ENCODE measurements around the gene BAIAP2L2.
"Not testable (repeated sequence)": the region's sequence is repeated elsewhere in the genome, so short reads cannot be mapped to it uniquely, and the experiment has no call there.

Gene BAIAP2L2, protein sequence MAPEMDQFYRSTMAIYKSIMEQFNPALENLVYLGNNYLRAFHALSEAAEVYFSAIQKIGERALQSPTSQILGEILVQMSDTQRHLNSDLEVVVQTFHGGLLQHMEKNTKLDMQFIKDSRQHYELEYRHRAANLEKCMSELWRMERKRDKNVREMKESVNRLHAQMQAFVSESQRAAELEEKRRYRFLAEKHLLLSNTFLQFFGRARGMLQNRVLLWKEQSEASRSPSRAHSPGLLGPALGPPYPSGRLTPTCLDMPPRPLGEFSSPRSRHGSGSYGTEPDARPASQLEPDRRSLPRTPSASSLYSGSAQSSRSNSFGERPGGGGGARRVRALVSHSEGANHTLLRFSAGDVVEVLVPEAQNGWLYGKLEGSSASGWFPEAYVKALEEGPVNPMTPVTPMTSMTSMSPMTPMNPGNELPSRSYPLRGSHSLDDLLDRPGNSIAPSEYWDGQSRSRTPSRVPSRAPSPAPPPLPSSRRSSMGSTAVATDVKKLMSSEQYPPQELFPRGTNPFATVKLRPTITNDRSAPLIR

DNA sequence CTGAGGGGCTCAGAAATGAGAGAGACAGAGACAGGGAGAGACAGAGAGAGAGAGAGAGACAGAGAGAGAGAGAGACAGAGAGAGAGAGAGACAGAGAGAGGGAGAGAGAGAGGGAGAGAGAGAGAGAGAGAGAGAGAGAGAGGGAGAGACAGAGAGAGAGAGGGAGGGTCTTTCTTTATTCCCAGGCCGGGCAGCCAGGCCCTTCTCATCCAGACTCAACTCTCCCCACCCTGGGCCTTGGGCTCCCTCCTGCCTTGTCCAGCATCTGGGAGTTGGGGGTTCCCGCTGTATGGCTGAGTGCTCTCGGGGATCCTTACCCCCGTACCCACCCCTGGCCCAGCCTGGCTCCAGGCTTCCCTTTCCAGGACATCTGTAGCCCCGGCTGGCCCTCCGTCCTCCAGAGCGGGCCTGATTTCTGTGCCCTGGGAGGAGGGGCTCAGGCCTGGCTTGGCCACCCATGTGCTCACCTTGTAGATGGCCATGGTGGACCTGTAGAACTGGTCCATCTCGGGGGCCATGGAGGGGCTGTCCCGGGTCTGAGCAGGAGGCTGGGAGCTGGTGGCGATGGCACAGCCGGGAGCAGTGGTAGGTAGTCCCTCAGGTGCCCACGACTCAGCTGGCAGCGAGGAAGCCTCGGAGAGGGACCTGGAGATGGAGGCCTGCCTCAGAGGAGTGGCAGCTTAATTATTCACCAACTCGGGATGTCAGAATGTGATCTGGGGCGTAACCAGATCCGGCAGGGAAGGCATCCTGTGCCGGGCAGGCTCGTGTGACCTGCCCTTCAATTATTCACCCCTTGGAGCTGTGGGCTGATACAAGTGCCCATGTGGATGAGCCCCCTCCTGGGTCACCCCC lies at the start of gene BAIAP2L2:
Gene BAIAP2L2, minus strand, starts transcription at position 677 of the 855 bp plus-strand sequence. Its CDS starts 159 bp downstream, at position 518.
- DNase-seq, result no peak

DNA sequence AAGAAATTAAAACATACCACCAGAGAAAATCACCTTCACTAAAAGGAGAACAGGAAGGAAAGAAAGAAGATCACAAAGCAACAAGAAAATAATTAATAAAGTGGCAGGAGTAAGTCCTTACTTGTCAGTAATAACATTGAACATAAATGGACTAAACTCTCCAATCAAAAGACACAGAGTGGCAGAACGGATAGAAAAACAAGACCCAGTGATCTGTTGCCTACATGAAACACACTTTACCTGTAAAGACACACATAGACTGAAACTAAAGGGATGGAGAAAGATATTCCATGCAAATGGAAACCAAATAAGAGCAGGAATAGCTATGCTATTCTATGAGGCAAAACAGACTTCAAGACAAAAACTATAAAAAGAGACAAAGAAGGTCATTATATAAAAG lies 45.2 kb upstream of the BAIAP2L2 start:
- no peak for DNase-seq

DNA sequence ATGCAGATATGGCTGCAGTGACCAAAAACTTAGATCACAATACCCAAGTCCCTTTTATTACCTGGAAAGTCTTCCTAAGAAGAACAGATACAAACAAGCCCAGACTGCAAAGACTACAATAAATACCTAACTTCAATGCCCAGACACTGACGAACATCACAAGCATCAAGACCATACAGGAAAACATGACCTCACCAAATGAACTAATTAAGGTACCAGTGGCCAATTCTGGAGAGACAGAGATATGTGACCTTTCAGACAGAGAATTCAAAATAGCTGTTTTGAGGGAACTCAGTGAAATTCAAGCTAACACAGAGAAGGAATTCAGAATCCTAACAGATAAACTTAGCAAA lies 44.1 kb upstream of the BAIAP2L2 start:
- DNase-seq, result not testable (repeated sequence)

DNA sequence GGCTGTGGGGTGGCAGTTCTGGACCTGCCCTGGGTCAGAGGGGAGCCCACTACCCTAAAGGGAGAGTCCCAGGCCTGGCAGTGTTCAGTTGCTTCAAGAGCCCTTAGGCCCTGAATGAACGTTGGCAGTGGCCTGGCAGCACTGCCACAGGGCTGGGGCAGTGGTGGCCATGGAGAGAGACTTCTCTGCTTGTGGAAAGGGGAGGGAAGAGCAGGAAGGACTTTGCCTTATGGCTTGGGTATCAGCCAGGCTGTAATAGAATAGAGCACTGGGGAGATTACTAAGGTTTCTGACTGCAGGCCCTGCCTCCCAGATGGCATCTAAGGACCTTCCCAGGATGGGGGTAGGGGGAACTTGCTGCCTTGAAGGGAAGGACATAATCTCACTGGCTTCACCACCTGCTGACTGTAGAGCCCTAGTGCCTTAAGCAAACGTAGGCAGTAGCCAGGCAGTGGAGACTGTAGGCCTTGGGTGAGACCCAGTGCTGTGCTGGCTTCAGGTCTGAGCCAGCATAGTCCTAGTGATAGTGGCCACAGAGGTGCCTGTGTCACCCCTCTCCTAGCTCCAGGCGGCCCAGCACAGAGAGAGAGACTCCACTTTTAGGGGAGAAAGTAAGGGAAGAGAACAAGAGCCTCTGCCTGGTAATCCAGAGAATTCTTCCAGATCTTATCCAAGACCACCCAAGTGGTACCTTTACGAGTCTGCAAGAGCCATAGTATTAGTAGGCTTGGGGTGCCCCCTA lies 43.5 kb upstream of the BAIAP2L2 start:
- DNase-seq, result no peak

DNA sequence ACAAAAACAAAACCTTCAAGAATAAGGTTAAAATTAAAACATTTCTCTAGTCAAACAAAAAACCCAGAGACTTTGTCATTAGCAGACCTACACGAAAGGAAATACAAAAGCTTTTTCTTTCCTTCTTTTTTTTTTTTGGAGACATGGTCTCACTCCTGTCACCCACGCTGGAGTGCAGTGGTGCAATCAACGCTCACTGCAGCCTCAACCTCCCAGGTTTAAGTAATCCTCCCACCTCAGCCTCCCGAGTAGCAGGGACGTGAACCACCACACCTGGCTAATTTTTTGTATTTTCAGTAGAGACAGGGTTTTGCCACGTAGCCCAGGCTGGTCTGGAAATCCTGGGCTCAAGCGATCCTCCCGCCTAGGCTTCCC lies 40.6 kb upstream of the BAIAP2L2 start:
- DNase-seq, result no peak

DNA sequence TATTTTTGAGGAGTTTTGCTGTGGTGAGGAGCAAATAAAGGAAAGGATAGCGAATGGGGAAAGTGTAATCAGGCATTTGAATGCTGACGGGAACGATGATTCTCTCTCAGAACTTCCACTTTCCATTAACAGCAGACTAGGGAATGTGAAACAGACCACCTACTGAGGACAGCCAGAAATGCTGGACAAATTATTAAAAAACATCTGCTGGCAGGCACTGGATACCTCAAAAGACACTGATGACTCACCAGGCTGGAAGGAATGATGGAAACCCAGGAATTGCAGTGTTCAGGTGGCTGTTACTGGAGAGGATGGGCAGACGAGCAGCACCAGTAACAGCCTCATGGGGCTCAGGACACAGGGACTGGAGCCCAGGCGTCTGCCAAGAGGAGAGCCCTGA lies 37.8 kb upstream of the BAIAP2L2 start:
- no peak for DNase-seq

DNA sequence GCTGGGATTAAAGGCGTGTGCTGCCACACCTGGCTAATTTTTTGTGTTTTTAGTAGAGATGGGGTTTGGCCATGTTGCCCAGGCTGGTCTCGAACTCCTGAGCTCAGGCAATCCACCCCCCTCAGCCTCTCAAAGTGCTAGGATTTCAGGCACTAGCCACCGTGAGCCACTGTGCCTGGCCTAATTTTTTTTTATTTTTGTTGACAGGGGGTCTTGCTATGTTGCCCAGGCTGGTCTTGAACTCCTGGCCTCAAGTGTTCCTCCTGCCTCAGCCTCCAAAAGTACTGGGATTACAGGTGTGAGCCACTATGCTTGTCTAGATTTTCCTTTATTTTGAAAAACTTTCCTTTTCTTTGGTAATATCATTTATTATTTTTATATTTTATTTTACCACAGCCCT lies 35.7 kb upstream of the BAIAP2L2 start:
- not testable (repeated sequence) for DNase-seq

DNA sequence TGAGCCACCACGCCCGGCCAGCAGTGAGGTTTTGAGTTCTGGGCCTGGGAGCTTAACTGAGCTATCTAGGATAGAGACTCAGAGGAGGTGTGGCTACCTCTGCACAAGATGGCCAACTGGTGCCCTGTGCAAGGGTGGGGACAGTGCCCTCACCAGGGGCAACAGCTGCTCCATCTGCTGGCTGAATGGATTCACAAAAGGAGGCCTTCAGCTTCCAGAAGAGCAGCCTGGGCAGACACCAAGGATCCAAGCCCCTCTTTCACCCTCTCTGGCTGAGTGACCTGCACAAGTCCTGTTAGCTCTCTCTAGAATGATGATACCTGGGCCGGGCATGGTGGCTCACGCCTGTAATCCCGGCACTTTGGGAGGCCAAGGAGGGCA lies 33.5 kb upstream of the BAIAP2L2 start:
- no peak for DNase-seq

DNA sequence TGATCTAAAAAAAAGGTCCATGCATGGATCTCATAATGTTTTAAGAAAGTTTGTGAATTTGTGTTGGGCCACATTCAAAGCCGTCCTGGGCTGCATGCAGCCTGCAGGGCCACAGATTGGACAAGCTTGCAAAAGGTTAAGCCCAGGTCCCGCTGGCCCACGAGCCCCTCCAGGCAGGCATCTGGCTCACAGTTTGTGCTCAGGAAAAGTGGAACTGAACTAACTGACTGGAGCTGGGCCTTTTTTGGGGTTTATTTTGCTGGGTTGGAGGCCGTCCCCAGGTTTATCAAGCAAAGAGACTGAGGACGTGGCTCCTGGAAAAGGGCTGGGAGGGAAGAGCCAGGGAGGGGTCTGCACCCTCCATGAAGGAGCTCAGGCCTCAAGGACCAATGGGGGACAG lies 32.1 kb upstream of the BAIAP2L2 start:
- DNase-seq, result no peak

DNA sequence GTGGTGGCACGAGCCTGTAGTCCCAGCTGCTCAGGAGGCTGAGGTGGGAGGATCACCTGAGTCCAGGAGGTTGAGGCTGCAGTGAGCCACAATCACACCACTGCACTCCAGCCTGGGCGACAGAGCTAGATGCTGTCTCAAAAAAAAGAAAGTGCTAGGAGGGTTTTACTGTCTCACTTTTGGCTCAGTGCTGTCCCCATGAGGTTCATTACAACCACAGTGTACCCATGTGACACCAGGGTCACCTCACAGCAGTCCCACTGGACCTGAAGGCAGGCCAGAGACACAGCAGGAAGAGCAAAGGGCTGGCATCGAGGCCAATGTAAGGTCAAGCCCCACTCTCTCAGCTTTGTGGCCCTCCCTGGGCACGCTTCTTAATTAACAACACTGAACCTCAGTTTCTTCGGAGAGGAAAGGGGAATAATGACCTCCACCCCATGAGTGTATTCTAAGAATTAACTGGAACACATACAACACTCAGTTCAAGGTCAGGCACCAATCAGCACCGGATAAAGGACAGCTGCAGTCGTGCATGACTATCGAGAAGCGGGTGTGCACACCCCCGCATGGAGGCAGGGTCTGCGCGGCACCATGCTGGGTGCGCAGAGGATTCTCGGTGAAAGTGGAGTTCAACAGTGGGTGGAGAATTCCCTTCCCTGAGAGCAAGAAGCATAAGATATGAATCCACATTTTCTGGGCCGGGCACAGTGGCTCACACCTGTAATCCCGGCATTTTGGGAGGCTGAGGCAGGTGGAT lies 30.9 kb upstream of the BAIAP2L2 start:
- no peak for DNase-seq

DNA sequence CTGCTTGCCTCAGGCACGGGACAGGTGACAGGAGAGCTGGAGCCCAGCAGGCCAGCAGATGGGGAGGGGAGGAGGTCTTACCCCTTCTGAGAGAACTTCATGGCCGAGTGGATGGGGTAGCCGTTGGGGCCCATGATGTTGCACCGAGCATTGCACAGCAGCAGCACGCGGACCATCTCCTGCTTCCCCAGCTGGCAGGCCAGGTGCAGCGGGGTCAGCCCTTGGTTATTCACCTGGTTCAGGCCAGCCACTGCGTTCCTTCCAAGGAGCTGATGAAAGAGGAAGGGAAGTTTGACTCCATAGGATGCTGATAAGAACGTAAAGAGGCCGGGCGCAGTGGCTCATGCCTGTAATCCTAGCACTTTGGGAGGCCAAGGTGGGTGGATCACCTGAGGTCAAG lies 29.4 kb upstream of the BAIAP2L2 start:
- DNase-seq, result no peak

DNA sequence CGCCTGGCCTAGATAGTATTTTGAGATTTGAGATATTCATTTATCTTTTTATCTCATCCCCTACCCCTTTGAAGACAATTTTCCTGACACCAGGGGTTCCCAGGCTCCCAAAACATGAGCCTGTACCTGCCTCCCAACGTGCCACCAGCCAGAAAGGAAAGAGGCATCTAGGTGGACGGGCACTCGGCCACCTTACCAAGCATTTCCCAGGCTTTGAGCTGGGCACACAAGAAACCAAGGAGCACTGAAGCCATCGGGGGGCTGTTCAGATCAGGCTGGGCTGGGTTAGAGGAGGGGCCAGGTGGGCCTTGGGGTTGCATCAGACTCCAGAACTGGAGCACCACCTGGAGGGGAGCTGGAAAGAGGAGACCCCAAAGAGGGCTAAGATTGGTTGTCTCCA lies 28.5 kb upstream of the BAIAP2L2 start:
- no peak for DNase-seq

DNA sequence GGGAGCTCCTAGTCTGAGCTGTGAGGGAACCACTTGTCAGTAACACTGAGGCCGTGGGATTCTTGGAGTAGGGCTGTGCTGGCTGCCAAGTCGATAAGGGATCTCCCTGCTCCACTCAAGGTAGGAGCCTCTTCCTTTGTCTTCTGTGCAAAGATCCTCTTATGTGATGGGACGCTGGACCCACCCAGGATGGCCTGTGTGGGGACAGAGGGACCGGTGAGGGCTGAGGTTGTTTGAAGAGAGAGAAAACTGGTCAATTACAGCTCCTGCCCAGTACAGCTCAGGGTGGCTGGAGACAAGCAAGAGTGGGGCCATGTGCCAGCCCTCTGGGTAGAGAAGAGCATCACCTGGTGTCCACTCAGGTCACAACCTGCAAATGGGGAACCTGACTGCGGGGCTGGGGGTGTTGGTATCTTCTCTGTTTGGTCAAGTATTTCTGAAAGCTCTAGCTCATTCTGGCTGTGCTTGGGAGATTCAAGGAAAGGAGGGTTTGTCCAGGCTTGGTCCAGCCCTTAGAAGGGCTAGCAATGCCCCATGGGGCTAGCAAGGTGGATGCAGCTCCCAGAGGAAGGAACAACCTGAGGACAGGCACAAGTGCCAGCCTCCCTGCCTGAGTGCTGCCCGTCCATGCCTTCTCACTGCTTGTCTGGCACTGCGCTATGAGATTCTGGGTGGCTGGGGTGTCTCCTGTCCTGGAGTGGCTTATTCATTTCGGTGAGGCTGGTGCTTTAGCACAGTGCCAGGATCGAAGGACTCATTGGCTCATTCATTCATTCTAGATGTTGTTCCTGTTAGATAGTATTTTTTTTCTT lies 27.6 kb upstream of the BAIAP2L2 start:
- no peak for DNase-seq

DNA sequence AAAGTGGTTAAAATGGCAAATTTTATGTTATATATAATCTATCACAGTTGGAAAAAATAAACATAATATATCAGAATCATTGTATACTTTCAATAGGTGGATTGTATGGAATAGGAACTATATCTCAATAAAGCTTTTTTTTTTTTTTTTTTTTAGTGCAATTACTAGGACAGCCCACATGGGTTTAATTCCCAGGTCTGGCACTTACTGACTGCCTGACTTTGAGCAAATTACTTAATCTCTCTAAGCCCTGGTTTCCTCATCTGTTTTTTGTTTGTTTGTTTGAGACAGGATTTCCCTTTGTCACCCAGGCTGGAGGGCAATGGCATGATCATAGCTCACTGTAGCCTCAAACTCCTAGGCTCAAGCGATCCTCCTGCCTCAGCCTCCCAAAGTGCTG lies 26.1 kb upstream of the BAIAP2L2 start:
- no peak for DNase-seq

DNA sequence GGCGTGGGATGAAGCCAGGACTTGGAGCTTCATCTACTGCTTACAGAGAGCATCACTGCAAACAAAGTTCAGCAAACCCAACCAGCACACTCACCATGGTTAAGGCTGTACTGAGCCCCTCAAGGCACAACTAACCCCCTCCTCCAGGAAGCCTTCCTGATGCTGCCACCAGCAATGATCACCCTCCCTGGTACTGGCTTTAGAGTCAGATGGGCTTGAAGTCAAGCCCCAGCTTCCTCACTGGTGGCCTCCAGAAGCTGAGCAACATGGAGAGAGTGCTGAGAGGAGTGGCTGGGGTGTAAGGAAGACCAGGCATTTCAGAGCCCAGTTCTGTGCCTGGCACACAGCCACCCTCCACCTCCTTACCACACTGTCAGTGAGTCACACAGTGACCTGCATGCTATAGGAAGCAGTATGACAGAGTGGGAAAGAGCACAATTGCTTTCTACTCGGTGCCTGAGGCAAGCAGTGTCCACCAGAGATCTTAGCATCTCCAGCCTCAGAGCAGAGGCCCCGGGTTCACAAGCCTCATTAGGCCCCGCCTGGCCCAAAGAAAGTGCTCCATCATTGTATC lies 24.7 kb upstream of the BAIAP2L2 start:
- DNase-seq, result no peak

DNA sequence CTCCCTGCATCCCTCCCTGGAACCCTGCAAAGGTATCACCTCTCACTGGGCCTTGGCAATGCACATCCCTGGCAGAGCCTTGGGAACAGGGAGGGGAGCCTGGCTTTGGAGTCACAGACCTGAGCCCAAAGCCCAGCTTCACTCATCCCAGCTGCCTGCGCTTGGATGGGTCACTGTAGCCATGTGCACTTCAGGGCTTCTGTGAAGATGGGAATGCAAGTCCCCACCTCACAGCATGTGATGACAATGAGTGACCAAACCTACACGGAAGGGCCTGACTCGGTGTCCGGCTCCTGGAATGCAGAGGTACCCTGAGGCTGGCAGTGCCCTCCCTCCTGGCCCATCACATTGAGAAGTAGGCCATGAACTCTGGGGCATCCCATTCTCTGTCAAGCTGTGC lies 22.8 kb upstream of the BAIAP2L2 start:
- no peak for DNase-seq

DNA sequence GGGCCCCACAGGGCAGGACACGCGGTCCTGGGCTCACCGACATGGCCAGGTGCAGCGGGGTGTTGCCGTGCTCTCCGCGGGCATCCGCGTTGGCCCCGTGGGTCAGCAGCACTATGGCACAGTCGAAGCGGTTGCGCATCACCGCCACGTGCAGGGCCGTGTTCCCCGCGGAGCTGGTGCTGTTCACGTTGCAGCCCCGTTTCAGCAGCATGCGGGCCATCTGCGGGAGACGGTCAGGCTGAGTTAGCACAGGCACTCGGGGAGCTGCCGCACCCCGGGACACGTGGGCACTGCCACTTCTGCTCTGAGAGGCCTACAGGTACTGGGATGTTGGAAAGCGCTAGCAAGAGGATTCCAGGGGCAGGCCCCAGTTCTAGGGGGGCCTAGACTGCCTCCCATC lies 22.3 kb upstream of the BAIAP2L2 start:
- no peak for DNase-seq

DNA sequence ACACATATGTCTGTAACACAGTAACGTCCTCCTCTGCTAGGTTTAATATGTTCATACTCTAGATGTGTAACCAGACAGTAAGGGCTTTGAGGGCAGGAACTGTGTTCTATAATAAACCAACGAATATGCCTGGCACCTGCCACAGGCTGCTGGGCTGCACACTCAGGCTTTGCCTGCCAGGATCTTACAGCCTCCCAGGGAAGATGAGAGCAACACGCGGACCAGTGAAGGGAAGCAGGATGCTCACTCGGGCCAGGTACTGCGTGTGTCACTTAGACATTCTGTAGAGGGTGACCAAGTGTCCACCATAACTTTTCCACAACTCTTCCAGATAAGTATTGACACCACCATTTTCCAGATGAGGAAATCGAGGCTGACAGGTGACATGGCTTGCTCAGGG lies 21.7 kb upstream of the BAIAP2L2 start:
- DNase-seq, result no peak

DNA sequence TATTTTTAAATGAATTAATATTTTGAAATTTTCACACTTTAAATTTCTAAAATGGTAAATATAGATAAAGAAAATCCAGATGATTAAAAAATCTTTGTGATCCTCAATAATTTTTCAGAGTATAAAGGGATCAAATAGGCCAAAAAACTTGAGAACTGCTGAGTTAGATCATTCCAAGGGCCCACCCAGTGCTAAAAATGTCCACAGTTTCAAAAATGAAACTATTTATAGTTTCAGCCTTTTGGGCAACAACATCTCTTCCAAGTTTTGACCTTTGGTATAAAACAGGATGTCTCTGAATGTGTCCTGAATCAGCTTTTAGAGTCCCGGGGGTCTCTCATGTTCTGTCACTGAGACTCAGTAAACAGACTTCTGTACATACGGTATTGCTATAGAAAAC lies 20.9 kb upstream of the BAIAP2L2 start:
- DNase-seq, result no peak

DNA sequence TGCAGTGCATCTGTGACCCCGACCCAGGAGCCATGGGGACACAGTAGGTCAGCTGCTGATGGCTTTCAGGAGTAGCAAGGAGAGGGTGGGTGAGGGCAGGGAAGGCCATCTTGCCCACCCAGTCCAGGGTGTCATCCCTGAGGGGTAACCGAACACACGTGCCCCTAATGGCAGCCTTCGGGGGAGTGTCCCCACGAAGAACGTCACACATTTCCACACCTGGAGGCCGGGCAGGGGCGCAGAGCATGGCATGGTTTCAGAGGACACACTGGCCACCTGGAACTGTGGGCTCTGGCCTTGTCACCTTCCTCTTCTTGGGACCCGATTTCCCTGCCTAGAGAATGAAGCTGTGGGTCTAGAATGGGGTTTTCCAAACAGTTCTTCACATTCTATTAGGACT lies 19.4 kb upstream of the BAIAP2L2 start:
- no peak for DNase-seq

DNA sequence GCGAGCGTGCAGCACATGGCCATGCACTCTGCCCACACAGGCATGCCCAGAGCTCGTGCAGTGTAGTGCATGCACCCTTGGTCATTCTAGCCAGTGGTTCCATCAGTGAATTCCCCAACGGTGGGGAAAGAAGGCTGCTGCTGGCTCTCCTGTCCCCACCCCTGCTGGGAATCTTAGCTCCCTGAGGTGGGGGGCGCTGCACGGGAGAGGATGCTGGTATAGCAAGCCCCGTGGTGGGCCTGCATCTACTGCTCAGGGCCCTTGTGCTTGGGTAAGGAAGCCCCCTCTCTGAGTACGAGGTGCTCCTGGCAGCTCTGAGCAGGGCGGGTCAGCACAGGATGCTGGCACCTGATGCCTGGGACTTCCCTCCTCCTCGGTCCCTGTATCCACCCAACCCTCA lies 18.5 kb upstream of the BAIAP2L2 start:
- DNase-seq, result no peak
